Activated CD4-positive, CD25-positive, alpha-beta regulatory T cell (primary cell): ENCODE results near the gene NGRN.

Source experiments
- DNase-seq, 4 experiments: peaks; one replicate each; lab custom pipeline; 2025; lab: John Stamatoyannopoulos, UW

The NGRN gene

GRCh38 chr15:90265271-90266060, at the start of gene NGRN:
Gene NGRN, plus strand, starts transcription at chr15:90265672. Its CDS starts 41 bp downstream, at chr15:90265713.
- peak; percentile 67 to 85 (median 82) for DNase-seq

GRCh38 chr15:90217671-90218394, 47.6 kb upstream of the NGRN start:
- DNase-seq, result no peak

GRCh38 chr15:90219421-90220141, 45.9 kb upstream of the NGRN start:
- peak; percentile 16 to 45 (median 35) for DNase-seq

GRCh38 chr15:90221246-90221900, 44.1 kb upstream of the NGRN start:
- no peak for DNase-seq

- DNase-seq, result no peak
These were observed 42.9 kb upstream of the NGRN start for GRCh38 chr15:90222547-90222946.

GRCh38 chr15:90223441-90224165, 41.9 kb upstream of the NGRN start:
- DNase-seq, result no peak

GRCh38 chr15:90225047-90225446, 40.4 kb upstream of the NGRN start:
- no peak for DNase-seq

GRCh38 chr15:90225504-90226234, 39.8 kb upstream of the NGRN start:
- no peak for DNase-seq

GRCh38 chr15:90227336-90227735, 38.1 kb upstream of the NGRN start:
- DNase-seq, result no peak

- no peak for DNase-seq
These were observed 37.4 kb upstream of the NGRN start for GRCh38 chr15:90227816-90228772.

GRCh38 chr15:90228960-90229359, 36.5 kb upstream of the NGRN start:
- no peak for DNase-seq

- no peak for DNase-seq
These were observed 35.4 kb upstream of the NGRN start for GRCh38 chr15:90230071-90230494.

GRCh38 chr15:90230610-90231009, 34.9 kb upstream of the NGRN start:
- DNase-seq, result no peak

- peak; percentile 22 to 68 (median 47) for DNase-seq
These were observed 34.1 kb upstream of the NGRN start for GRCh38 chr15:90231028-90232017.

GRCh38 chr15:90232196-90232595, 33.3 kb upstream of the NGRN start:
- DNase-seq, result no peak

GRCh38 chr15:90232941-90233386, 32.5 kb upstream of the NGRN start:
- DNase-seq, result no peak

- peak; percentile 46 to 94 (median 92) for DNase-seq
These were observed 31.9 kb upstream of the NGRN start, which contains the start of gene CIB1 for GRCh38 chr15:90233387-90234095. Gene CIB1, minus strand, starts transcription at chr15:90233941. Its CDS starts 56 bp downstream, at chr15:90233885.
